Right lobe of liver (tissue), 6 donors: ENCODE data around the gene ARMC12. TPM values are rescaled to one million over a fixed set of nuclear protein-coding genes. Genes with fewer than 3 reads are reported as not detected.
A peak's percentile ranks its signal among the peaks of the same experiment; 100 is the strongest.

Experiments
- ATAC-seq, 4 donors: fragments of 200-7000 bp; cut with Tn5 transposase; one replicate each; pipeline ENCODE4 v1.9.1; 2020; ENCODE audit warnings: mild to moderate bottlenecking in 4 of 4, moderate library complexity in 4 of 4
- DNase-seq, 3 donors: peaks; one replicate each; pipeline ENCODE4 v3.0.0-alpha.2; 2020
- H3K27ac ChIP-seq, 3 donors: fragments of 200-600 bp; one replicate each; pipeline ENCODE4 v1.8.0; 2022
- H3K27me3 ChIP-seq, 2 donors: fragments of 200-600 bp; one replicate each; pipeline ENCODE4 v1.8.0; 2022
- H3K36me3 ChIP-seq, 4 donors: fragments of 200-600 bp; sonication (generic) in 1 of 4; one replicate each; pipeline versions ENCODE4 v1.5.1 to v1.8.0; 2017 to 2022; ENCODE audit warnings: control low read depth in 1 of 4
- H3K4me1 ChIP-seq, 4 donors: fragments of 200-600 bp; sonication (generic) in 1 of 4; one replicate each; pipeline versions ENCODE4 v1.5.1 to v1.8.0; 2017 to 2022; ENCODE audit warnings: control low read depth in 1 of 4
- H3K4me3 ChIP-seq, 3 donors: fragments of 200-600 bp; one replicate each; pipeline ENCODE4 v1.8.0; 2022
- H3K9me3 ChIP-seq, 4 donors: fragments of 200-600 bp; sonication (generic) in 1 of 4; one replicate each; pipeline versions ENCODE4 v1.5.1 to v1.8.0; 2017 to 2022; ENCODE audit warnings: control low read depth in 1 of 4
- CTCF ChIP-seq, 4 donors: fragments of 200-600 bp in 3 of 4; fragments of 450-650 bp in 1 of 4; IDR thresholded peaks; one replicate each; pipeline versions ENCODE4 v1.5.1 to v1.8.0; 2016 to 2022; ENCODE audit warnings: antibody characterized with exemption in 4 of 4, mild to moderate bottlenecking in 2 of 4
- POLR2A ChIP-seq: fragments of 450-650 bp; IDR thresholded peaks from one replicate; pipeline ENCODE4 v1.6.1; 2017; ENCODE audit warnings: antibody characterized with exemption, mild to moderate bottlenecking
- WGBS: methylation state at CpG from one replicate; pipeline ENCODE4 v1.1.6; 2018; ENCODE audit warnings: low coverage, low lambda C conversion rate; ENCODE audit not compliant: insufficient coverage; ENCODE audit errors: missing lambda C conversion rate; 5-methylcytosine and 5-hydroxymethylcytosine counted together
- intact Hi-C, 2 donors: fragments of 100-400 bp; cut with DNase I; formaldehyde crosslinking; loops; one replicate each; pipeline versions ENCODE4 v1.11.2 to v1.14.1; 2022
- total RNA-seq, 6 experiments: library from RNA; depleted of rRNA in 2 of 6; stranded (reverse); fragments of >200 nt in 2 of 6; fragmentation: NEBNext Ultra II Directional in 3 of 6; extraction: Animal tissue kit (Norgen Biotek cat#: 25700) in 3 of 6; gene quantifications; one replicate each; pipeline versions ENCODE4 v1.1.0 to v1.2.4, GENCODE V29; 2016 to 2023
- donor health status: DM: no; HTN: yes; CAD: no.
- donor health status: DM: no; HTN: no; CAD: no.
- donor health status: DM: no; HTN: no; CAD: no.
- donor health status: DM: no; HTN: yes; CAD: no.
- donor health status: DM: no; HTN: yes; CAD: no.

Gene ARMC12
- total RNA-seq, 6 experiments from 2014 or later, result 0.22 to 4.4 (median 0.92) TPM

- ATAC-seq (peak in 3 of 4 donors; percentile 26 to 51 (median 39)), DNase-seq (peak in 2 of 3 donors; percentile 54 to 59)
- intact Hi-C loops, result no loop called here
- Histone ChIP-seq H3K27ac (peak overlapping the region; percentile 56 to 69 (median 63)), H3K4me1 (peaks cover 0 to 46% (median 20%) of the 10 kb centered on the region in 4 donors), H3K9me3 (no peaks in the 10 kb centered on the region), H3K27me3 (no peaks in the 10 kb centered on the region), H3K4me3 (peak overlapping the region in 1 of 3 donors; percentile 19), H3K36me3 (peaks cover 0 to 4% (median 0%) of the 10 kb centered on the region in 4 donors)
- peak; percentile 35 for TF ChIP-seq POLR2A
- no peak for TF ChIP-seq CTCF (IDR thresholded peaks at IDR 0.05)
- WGBS, result 48% methylated on average over 9 of the region's 21 CpGs
These were observed 16.8 kb upstream of the ARMC12 start for GRCh38 chr6:35719830-35720733.

- TF ChIP-seq POLR2A (peak; percentile 67), CTCF (IDR thresholded peaks at IDR 0.05) (no peak)
- Histone ChIP-seq H3K27ac (peak overlapping the region in 2 of 3 donors; percentile 98 to 99), H3K4me1 (peaks cover 0 to 64% (median 31%) of the 10 kb centered on the region in 4 donors), H3K9me3 (no peaks in the 10 kb centered on the region), H3K27me3 (no peaks in the 10 kb centered on the region), H3K4me3 (no peak overlapping the region), H3K36me3 (peaks cover 0 to 4% (median 0%) of the 10 kb centered on the region in 4 donors)
- intact Hi-C loops, result no loop called here
- WGBS, result 19% methylated on average over 9 of the region's 10 CpGs
- ATAC-seq (peak; percentile 41 to 74 (median 60)), DNase-seq (peak; percentile 69 to 93 (median 79))
These were observed 14.6 kb upstream of the ARMC12 start for GRCh38 chr6:35722121-35722761.

- Histone ChIP-seq H3K36me3 (peaks cover 0 to 4% (median 0%) of the 10 kb centered on the region in 4 donors), H3K4me3 (no peak overlapping the region), H3K27me3 (no peaks in the 10 kb centered on the region), H3K4me1 (peaks cover 0 to 73% (median 36%) of the 10 kb centered on the region in 4 donors), H3K9me3 (no peaks in the 10 kb centered on the region), H3K27ac (peak overlapping the region; percentile 44 to 99 (median 98))
- peak in 1 of 3 donors; percentile 45 for DNase-seq
- no CpG with 5 or more reads among the region's 2 CpGs for WGBS
- intact Hi-C loops, result no loop called here
- TF ChIP-seq CTCF (IDR thresholded peaks at IDR 0.05) (no peak), POLR2A (no peak)
- ATAC-seq, result no peak
These were observed 13.2 kb upstream of the ARMC12 start for GRCh38 chr6:35723587-35723986.

GRCh38 chr6:35724059-35724458 is 12.8 kb upstream of the ARMC12 start:
- Histone ChIP-seq H3K27me3 (no peaks in the 10 kb centered on the region), H3K36me3 (peaks cover 0 to 4% (median 0%) of the 10 kb centered on the region in 4 donors), H3K4me3 (no peak overlapping the region), H3K9me3 (no peaks in the 10 kb centered on the region), H3K27ac (peak overlapping the region; percentile 44 to 99 (median 98)), H3K4me1 (peaks cover 0 to 78% (median 40%) of the 10 kb centered on the region in 4 donors)
- 20% methylated on average over 1 of the region's 4 CpGs for WGBS
- ATAC-seq (peak in 3 of 4 donors; percentile 2 to 8 (median 6)), DNase-seq (peak; percentile 61 to 85 (median 74))
- TF ChIP-seq POLR2A, result peak; percentile 65
- no peak for TF ChIP-seq CTCF (IDR thresholded peaks at IDR 0.05)
- intact Hi-C loops, result no loop called here
